ENCODE measurements around the gene PBX3. TPM values are rescaled to one million over a fixed set of nuclear protein-coding genes. Genes with fewer than 3 reads are reported as not detected.
A peak's percentile ranks its signal among the peaks of the same experiment; 100 is the strongest.

The PBX3 gene
- total RNA-seq, 2 donors from 2014 or later, result 19.7 to 20.6 TPM

- Mint-ChIP-seq H3K27ac (no peak overlapping the region), H3K4me1 (ENCODE audit: low read depth) (peaks cover 17% of the 10 kb centered on the region), H3K9me3 (no peaks in the 10 kb centered on the region), H3K4me3 (no peak overlapping the region), H3K36me3 (ENCODE audit: insufficient read depth in 2 of 2) (peaks cover 2 to 4% of the 10 kb centered on the region in 2 donors), H3K27me3 (ENCODE audit: low read depth) (no peaks in the 10 kb centered on the region)
- DNase-seq (no peak), ATAC-seq (replicated peaks in 1 of 2) (no peak)
Measured at GRCh38 chr9:125743682-125744428, 3.3 kb upstream of the PBX3 start.

- Mint-ChIP-seq H3K4me1 (ENCODE audit: low read depth) (peaks cover 24% of the 10 kb centered on the region), H3K9me3 (no peaks in the 10 kb centered on the region), H3K27me3 (ENCODE audit: low read depth) (no peaks in the 10 kb centered on the region), H3K4me3 (peak overlapping the region in 1 of 2 donors; percentile 43), H3K27ac (no peak overlapping the region), H3K36me3 (ENCODE audit: insufficient read depth in 2 of 2) (peaks cover 3 to 7% of the 10 kb centered on the region in 2 donors)
- ATAC-seq (replicated peaks in 1 of 2) (no peak), DNase-seq (no peak)
Measured at GRCh38 chr9:125744616-125745015, 2.6 kb upstream of the PBX3 start.

DNA sequence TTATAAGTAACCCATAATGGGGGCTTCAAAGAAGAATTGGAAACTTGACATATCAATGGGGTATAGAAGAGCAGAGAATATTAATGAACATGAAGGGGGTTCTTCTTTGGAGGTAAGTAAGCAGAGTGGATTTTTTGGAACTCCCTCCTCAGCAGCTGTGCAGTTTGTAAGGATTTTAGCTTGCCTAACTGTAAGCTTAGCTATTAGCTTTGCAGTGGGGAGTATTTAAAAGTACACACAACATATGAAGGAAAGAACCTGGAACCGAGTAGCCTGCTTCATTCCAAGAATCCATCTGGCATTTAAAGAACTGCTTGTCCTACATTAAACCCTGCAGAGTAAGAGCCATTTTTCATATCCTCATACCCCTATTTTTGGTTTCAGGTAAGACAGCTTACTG is 2.2 kb upstream of the PBX3 start:
- DNase-seq (no peak), ATAC-seq (replicated peaks in 1 of 2) (no peak)
- no peak overlapping the region for H3K27ac Mint-ChIP-seq
- no peaks in the 10 kb centered on the region for H3K9me3 Mint-ChIP-seq
- no peaks in the 10 kb centered on the region for H3K27me3 Mint-ChIP-seq (ENCODE audit: low read depth)
- H3K36me3 Mint-ChIP-seq (ENCODE audit: insufficient read depth in 2 of 2), result peaks cover 3 to 7% of the 10 kb centered on the region in 2 donors
- peaks cover 28% of the 10 kb centered on the region for H3K4me1 Mint-ChIP-seq (ENCODE audit: low read depth)
- H3K4me3 Mint-ChIP-seq, result peak overlapping the region; percentile 97 to 98

- ATAC-seq (replicated peaks in 1 of 2) (no peak), DNase-seq (no peak)
- no peaks in the 10 kb centered on the region for H3K27me3 Mint-ChIP-seq (ENCODE audit: low read depth)
- H3K9me3 Mint-ChIP-seq, result no peaks in the 10 kb centered on the region
- H3K27ac Mint-ChIP-seq, result no peak overlapping the region
- peak overlapping the region; percentile 97 to 98 for H3K4me3 Mint-ChIP-seq
- H3K4me1 Mint-ChIP-seq (ENCODE audit: low read depth), result peaks cover 35% of the 10 kb centered on the region
- peaks cover 3 to 7% of the 10 kb centered on the region in 2 donors for H3K36me3 Mint-ChIP-seq (ENCODE audit: insufficient read depth in 2 of 2)
Measured at GRCh38 chr9:125745682-125746016, 1.5 kb upstream of the PBX3 start.

GRCh38 chr9:125746017-125746773 is 978 bp upstream of the PBX3 start:
- H3K27me3 Mint-ChIP-seq (ENCODE audit: low read depth), result no peaks in the 10 kb centered on the region
- H3K4me3 Mint-ChIP-seq, result peak overlapping the region; percentile 97 to 98
- peak overlapping the region; percentile 90 for H3K27ac Mint-ChIP-seq
- DNase-seq (peak; percentile 95 to 97), ATAC-seq (replicated peaks in 1 of 2) (peak; percentile 85 to 88)
- peaks cover 3 to 7% of the 10 kb centered on the region in 2 donors for H3K36me3 Mint-ChIP-seq (ENCODE audit: insufficient read depth in 2 of 2)
- H3K4me1 Mint-ChIP-seq (ENCODE audit: low read depth), result peaks cover 38% of the 10 kb centered on the region
- H3K9me3 Mint-ChIP-seq, result no peaks in the 10 kb centered on the region

GRCh38 chr9:125746774-125747052 is 460 bp upstream of the PBX3 start:
- ATAC-seq (replicated peaks in 1 of 2), result peak in 1 of 2 donors; percentile 3
- peak overlapping the region; percentile 97 to 98 for H3K4me3 Mint-ChIP-seq

DNA sequence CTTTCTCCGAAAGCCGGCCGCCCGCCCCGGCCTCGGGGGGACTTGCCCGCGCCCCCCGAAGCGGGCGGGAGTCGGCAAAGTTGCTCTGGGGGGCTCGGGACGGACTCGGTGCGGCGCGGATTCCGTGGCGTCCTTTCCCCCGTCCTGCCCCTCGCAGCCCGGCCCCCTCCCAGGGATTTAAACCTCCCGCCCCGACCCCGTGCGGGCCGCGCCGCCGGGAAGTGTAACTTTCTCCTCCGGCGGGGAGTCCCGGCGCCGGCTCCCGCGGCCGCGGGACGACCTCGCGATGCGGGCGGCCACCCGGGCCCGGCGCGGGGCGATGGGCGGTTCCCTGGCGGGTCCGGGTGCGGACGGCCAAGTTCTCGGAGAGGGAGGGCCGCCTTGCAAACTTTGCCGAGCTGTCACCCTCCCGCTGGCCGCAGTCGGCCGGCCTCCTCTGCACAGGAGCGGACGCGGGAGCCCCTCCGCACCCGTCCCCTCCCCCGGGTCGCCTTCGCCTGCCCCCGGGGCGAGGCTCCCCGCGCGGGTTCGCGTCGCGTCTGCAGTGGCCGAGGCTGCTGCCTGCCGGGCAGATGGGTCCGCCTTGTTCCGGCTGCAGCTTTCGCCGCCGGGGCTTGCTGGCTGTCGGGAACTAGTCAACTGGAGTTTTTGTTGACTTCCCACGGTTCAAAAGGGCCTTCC is 732 bp downstream of the PBX3 start:
- no peak for ATAC-seq (replicated peaks in 1 of 2)
- Mint-ChIP-seq H3K36me3 (ENCODE audit: insufficient read depth in 2 of 2) (peaks cover 3 to 7% of the 10 kb centered on the region in 2 donors), H3K4me1 (ENCODE audit: low read depth) (peaks cover 47% of the 10 kb centered on the region), H3K4me3 (peak overlapping the region; percentile 91 to 95), H3K9me3 (no peaks in the 10 kb centered on the region), H3K27ac (no peak overlapping the region), H3K27me3 (ENCODE audit: low read depth) (no peaks in the 10 kb centered on the region)
- DNase-seq, result peak; percentile 33 to 51

More at GRCh38 chr9:125746774-125747052, 460 bp upstream of the PBX3 start:
- no peaks in the 10 kb centered on the region for H3K27me3 Mint-ChIP-seq (ENCODE audit: low read depth)
- H3K36me3 Mint-ChIP-seq (ENCODE audit: insufficient read depth in 2 of 2), result peaks cover 3 to 7% of the 10 kb centered on the region in 2 donors
- H3K27ac Mint-ChIP-seq, result no peak overlapping the region
- no peak for DNase-seq
- H3K9me3 Mint-ChIP-seq, result no peaks in the 10 kb centered on the region
- peaks cover 41% of the 10 kb centered on the region for H3K4me1 Mint-ChIP-seq (ENCODE audit: low read depth)

DNA sequence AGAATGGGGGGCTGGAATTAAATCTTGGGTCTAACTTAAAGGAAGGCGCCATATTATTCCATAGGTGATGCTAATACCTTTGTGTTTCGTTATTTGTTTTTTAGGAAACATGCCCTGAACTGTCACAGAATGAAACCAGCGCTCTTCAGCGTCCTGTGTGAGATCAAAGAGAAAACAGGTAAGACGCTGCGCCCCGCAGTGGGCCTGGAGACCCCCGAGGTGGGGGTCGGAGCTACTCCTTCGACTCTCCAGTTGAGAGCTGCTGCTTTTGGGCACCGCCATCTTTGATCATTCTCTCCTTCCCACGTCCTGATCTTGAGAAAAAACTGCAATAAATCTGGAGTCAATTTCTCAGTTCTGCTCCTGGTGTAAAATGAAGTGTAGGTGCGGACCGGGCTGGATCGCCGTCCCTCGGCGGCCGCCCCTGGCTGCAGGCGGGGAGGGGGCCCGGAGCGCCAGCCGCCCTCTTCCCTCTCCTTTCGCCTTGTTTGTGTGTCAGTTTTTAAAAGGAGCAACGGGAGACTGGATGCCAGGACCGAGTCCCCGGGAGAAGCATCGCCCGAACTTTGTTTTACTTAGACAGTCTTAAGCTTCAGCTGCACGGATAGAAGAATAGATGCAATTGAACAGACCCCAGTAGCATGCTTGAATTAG is 1.4 kb downstream of the PBX3 start:
- Mint-ChIP-seq H3K4me1 (ENCODE audit: low read depth) (peaks cover 47% of the 10 kb centered on the region), H3K9me3 (no peaks in the 10 kb centered on the region), H3K36me3 (ENCODE audit: insufficient read depth in 2 of 2) (peaks cover 3 to 7% of the 10 kb centered on the region in 2 donors), H3K4me3 (peak overlapping the region; percentile 91 to 95), H3K27ac (peak overlapping the region; percentile 29), H3K27me3 (ENCODE audit: low read depth) (no peaks in the 10 kb centered on the region)
- ATAC-seq (replicated peaks in 1 of 2) (no peak), DNase-seq (peak; percentile 4 to 5)

DNA sequence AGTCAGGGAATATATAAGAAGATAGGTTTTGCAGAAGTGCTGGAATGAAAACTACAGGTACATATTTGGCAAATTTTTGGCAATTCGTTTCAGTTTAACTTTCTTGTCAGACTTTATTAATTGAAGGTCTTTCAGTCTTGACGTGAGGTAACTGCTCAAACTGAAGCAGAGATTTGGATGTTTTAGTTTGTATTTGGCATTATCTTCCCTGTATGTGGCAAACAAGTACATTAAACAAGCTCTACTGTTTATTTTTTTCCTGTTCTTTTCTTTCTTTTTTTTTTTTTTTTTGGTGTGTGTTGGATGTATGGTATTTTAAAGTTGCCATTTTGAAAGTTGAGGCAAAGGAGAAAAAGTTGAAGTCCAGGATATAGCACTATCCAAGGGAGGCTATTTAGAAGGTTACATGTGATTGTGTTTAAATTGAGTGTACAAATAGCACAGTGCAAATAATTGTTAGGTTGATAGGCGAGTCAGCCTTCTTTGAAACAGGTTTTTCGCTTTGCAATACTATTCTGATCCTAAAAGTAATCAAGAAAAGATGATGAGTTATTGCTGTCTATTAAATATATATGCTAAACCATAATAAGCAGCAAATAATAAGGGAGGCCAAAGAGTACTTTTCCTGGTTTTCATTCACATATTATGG is 2.2 kb downstream of the PBX3 start:
- Mint-ChIP-seq H3K9me3 (no peaks in the 10 kb centered on the region), H3K27ac (no peak overlapping the region), H3K4me3 (peak overlapping the region; percentile 91 to 95), H3K27me3 (ENCODE audit: low read depth) (no peaks in the 10 kb centered on the region), H3K36me3 (ENCODE audit: insufficient read depth in 2 of 2) (peaks cover 3 to 7% of the 10 kb centered on the region in 2 donors), H3K4me1 (ENCODE audit: low read depth) (peaks cover 47% of the 10 kb centered on the region)
- DNase-seq (no peak), ATAC-seq (replicated peaks in 1 of 2) (no peak)

GRCh38 chr9:125749951-125750626 is 2.9 kb downstream of the PBX3 start:
- peaks cover 47% of the 10 kb centered on the region for H3K4me1 Mint-ChIP-seq (ENCODE audit: low read depth)
- H3K36me3 Mint-ChIP-seq (ENCODE audit: insufficient read depth in 2 of 2), result peaks cover 3 to 7% of the 10 kb centered on the region in 2 donors
- ATAC-seq (replicated peaks in 1 of 2) (no peak), DNase-seq (no peak)
- H3K27me3 Mint-ChIP-seq (ENCODE audit: low read depth), result no peaks in the 10 kb centered on the region
- H3K4me3 Mint-ChIP-seq, result peak overlapping the region; percentile 1 to 95
- H3K27ac Mint-ChIP-seq, result no peak overlapping the region
- H3K9me3 Mint-ChIP-seq, result no peaks in the 10 kb centered on the region

GRCh38 chr9:125750627-125751011 is 3.4 kb downstream of the PBX3 start:
- no peaks in the 10 kb centered on the region for H3K27me3 Mint-ChIP-seq (ENCODE audit: low read depth)
- DNase-seq (no peak), ATAC-seq (replicated peaks in 1 of 2) (no peak)
- no peak overlapping the region for H3K27ac Mint-ChIP-seq
- peaks cover 42% of the 10 kb centered on the region for H3K4me1 Mint-ChIP-seq (ENCODE audit: low read depth)
- peak overlapping the region; percentile 1 to 19 for H3K4me3 Mint-ChIP-seq
- H3K9me3 Mint-ChIP-seq, result no peaks in the 10 kb centered on the region
- H3K36me3 Mint-ChIP-seq (ENCODE audit: insufficient read depth in 2 of 2), result peaks cover 3 to 7% of the 10 kb centered on the region in 2 donors

- Mint-ChIP-seq H3K36me3 (ENCODE audit: insufficient read depth in 2 of 2) (peaks cover 5 to 10% of the 10 kb centered on the region in 2 donors), H3K4me3 (no peak overlapping the region), H3K4me1 (ENCODE audit: low read depth) (peaks cover 35% of the 10 kb centered on the region), H3K9me3 (no peaks in the 10 kb centered on the region), H3K27ac (no peak overlapping the region), H3K27me3 (ENCODE audit: low read depth) (no peaks in the 10 kb centered on the region)
- DNase-seq, result no peak
- no peak for ATAC-seq (replicated peaks in 1 of 2)
Measured at GRCh38 chr9:125752070-125752628, 5.0 kb downstream of the PBX3 start.
